Spinal cord (tissue), 10 donors: ENCODE measurements around the gene SUSD1. TPM values are rescaled to one million over a fixed set of nuclear protein-coding genes. Genes with fewer than 3 reads are reported as not detected.

Experiments
- DNase-seq, 6 donors: peaks; one replicate each; pipeline versions ENCODE4 v3.0.0 to v3.0.0-alpha.2; 2013 to 2015; ENCODE audit warnings: low spot score in 6 of 6, low read depth in 4 of 6
- H3K27ac ChIP-seq: one replicate; pipeline ENCODE4 v1.5.1; 2013; ENCODE audit warnings: low read depth, low read length, control low read depth
- H3K27me3 ChIP-seq: one replicate; pipeline ENCODE4 v1.6.1; 2013; ENCODE audit warnings: low read length; ENCODE audit not compliant: control insufficient read depth, insufficient read depth
- H3K36me3 ChIP-seq: one replicate; pipeline ENCODE4 v1.6.1; 2013; ENCODE audit warnings: low read length; ENCODE audit not compliant: control insufficient read depth, insufficient read depth
- H3K4me1 ChIP-seq: one replicate; pipeline ENCODE4 v1.6.1; 2013; ENCODE audit warnings: low read length; ENCODE audit not compliant: control insufficient read depth, insufficient read depth
- H3K4me3 ChIP-seq: one replicate; pipeline ENCODE4 v1.5.1; 2013; ENCODE audit warnings: low read depth, low read length, control low read depth
- H3K9me3 ChIP-seq: one replicate; pipeline ENCODE4 v1.6.1; 2013; ENCODE audit warnings: low read length; ENCODE audit not compliant: control insufficient read depth, insufficient read depth
- WGBS: methylation state at CpG from one replicate; pipeline ENCODE4 v1.1.5; 2013; ENCODE audit warnings: missing lambda C conversion rate; ENCODE audit not compliant: insufficient coverage; 5-methylcytosine and 5-hydroxymethylcytosine counted together
- polyA plus RNA-seq, 2 donors: library from polyadenylated mRNA; unstranded; fragments of 120-200 nt; gene quantifications; one replicate each; pipeline ENCODE4 v1.2.1, GENCODE V29; 2013; ENCODE audit not compliant: insufficient read length in 2 of 2
- total RNA-seq, 2 donors: library from RNA; depleted of rRNA in 1 of 2; stranded (reverse); fragments of 120-200 nt in 1 of 2; fragments of >200 nt in 1 of 2; gene quantifications; one replicate each; pipeline versions ENCODE4 v1.2.3 to v1.2.4, GENCODE V29; 2013 to 2014
- donor health status: healthy.

The SUSD1 gene
- total and polyA plus RNA-seq, 4 donors, result 12.9 to 39.0 (median 15.3) TPM

- H3K27ac ChIP-seq, result no peak overlapping the region
- H3K27me3 ChIP-seq, result no peaks in the 10 kb centered on the region
- DNase-seq, result no peak
- H3K9me3 ChIP-seq, result peaks cover 3% of the 10 kb centered on the region
- H3K4me3 ChIP-seq, result no peak overlapping the region
- H3K36me3 ChIP-seq, result no peaks in the 10 kb centered on the region
- WGBS, result 81% methylated on average over 3 of the region's 5 CpGs
- H3K4me1 ChIP-seq, result peaks cover 6% of the 10 kb centered on the region
Observed at GRCh38 chr9:112051812-112052211, 123.3 kb downstream of the SUSD1 start.

DNA sequence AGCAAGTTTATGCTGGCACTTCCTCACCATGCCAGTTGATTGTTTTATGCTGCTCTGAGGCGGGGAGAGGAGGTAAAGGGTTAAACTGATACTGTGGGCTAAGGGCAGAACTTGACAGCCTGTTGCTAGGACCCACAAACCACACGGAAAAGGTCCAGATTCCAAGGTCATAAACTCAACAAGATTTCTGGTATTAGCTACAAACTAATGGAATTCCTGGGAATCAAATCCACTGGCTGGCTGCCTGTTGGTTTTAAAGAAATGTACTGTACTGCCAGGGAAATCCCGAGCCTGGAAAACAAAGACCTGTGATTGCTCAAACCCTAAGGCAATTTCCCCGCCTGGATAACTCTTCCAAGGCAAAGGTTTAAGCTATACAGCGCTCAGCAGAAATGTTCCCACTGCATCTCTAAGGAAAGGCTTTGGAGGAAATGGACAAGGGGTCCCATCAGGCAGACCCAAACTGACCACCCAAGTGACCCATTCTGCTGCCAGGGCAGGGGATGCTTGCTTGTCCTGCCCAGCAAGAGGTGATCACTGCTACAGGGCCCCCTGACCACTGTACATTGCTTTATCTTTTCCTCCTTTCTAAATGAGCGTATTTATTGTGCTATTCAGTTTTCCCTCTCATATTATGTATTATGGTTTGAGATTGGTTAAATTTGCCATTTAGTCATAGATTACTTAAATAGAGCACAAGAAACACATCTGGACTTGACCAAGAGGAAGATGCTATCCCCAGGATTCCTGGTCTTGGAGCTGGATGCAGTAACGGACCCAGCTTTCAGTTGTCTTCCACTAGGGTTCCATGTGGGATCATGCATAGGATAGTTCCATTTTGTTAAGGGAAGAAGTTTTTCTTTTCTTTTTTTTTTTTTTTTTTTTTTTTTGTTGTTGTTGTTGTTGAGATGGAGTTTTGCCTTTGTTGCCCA lies 124.3 kb downstream of the SUSD1 start:
- H3K27me3 ChIP-seq, result no peaks in the 10 kb centered on the region
- H3K4me3 ChIP-seq, result no peak overlapping the region
- 48% methylated on average over 5 of the region's 7 CpGs for WGBS
- H3K36me3 ChIP-seq, result no peaks in the 10 kb centered on the region
- H3K4me1 ChIP-seq, result peaks cover 6% of the 10 kb centered on the region
- peaks cover 3% of the 10 kb centered on the region for H3K9me3 ChIP-seq
- H3K27ac ChIP-seq, result no peak overlapping the region
- peak in 2 of 6 donors; percentile 14 to 77 for DNase-seq

DNA sequence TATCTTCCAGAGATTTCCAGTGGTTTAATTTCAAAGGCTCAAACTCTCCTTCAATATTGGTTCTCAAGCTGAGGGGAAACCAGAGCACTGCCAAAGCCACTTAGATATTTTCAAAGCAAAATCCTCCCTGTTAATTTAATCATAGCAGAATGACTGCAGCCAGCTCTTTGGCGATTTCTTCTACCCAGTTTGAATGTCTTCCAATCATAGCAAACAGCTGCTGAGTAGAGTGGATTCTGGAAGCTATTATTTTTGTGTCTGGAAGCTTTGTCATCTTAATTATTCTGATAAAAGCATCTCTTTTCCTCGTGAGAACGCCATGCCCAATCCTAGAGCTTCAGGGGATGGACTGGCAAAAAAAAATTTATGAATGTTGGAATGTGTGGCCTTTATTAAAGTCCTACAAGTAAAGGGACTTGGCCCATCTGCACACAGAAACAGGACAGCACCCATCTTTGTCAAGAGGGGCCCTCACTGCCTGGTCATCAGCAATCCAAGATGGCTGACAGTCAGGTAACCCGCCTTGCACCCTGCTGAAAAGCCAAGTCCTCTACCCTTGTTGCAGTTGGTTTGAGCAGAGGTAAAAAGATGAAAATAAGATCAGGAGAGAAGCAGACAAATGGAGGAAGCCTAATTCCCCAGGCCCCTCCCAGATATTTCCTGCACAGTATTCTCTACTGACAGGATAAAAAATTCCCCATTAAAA lies 125.1 kb downstream of the SUSD1 start:
- peaks cover 6% of the 10 kb centered on the region for H3K4me1 ChIP-seq
- H3K27ac ChIP-seq, result no peak overlapping the region
- no peaks in the 10 kb centered on the region for H3K27me3 ChIP-seq
- peak in 1 of 6 donors; percentile 21 for DNase-seq
- peaks cover 3% of the 10 kb centered on the region for H3K9me3 ChIP-seq
- no peaks in the 10 kb centered on the region for H3K36me3 ChIP-seq
- no peak overlapping the region for H3K4me3 ChIP-seq
- 90% methylated on average over 2 of the region's 4 CpGs for WGBS

DNA sequence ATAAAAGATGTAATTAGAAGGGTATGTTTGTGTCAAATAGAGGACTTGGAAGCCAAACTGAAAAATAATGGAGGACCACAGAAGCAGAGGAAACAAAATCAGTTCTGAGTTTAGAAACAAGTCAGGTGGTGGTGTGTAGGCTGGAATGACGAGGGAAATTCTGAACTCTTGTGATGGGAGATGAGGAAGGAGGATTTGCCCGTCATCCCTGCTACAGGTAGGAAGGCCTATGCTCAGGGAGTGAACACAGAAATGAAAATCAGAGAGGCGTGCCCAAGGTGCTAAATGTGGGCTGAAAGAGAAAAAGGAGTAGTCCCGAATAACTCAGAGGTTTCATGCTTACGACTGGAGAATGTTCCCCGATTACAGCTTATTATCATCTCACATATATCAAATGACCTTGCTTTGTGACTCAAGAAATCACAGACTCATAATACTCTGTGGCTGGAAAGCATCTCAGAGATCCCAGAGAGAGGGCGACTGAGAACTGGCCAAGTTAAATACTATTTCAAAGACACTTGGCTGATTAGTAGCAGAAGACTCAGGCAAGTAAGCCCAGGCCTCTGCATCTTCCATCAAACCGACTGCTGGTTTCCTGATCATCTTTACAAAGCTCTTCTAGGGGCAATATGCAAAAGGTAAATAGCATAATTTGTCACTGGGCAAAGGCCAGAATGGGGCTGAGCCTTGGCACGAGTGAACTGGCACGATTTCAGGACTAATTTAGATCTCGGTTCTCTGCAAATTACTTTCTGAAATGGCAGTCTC lies 126.0 kb downstream of the SUSD1 start:
- Histone ChIP-seq H3K9me3 (peaks cover 3% of the 10 kb centered on the region), H3K36me3 (no peaks in the 10 kb centered on the region), H3K4me1 (peaks cover 6% of the 10 kb centered on the region), H3K27ac (no peak overlapping the region), H3K27me3 (no peaks in the 10 kb centered on the region), H3K4me3 (no peak overlapping the region)
- WGBS, result 79% methylated on average over 7 of the region's 11 CpGs
- DNase-seq, result no peak

GRCh38 chr9:112047538-112048066 lies 127.5 kb downstream of the SUSD1 start:
- no peak for DNase-seq
- Histone ChIP-seq H3K4me3 (no peak overlapping the region), H3K27me3 (no peaks in the 10 kb centered on the region), H3K36me3 (no peaks in the 10 kb centered on the region), H3K9me3 (peaks cover 2% of the 10 kb centered on the region), H3K4me1 (peaks cover 6% of the 10 kb centered on the region), H3K27ac (no peak overlapping the region)

- no peak for DNase-seq
- Histone ChIP-seq H3K27ac (no peak overlapping the region), H3K4me1 (peaks cover 6% of the 10 kb centered on the region), H3K27me3 (no peaks in the 10 kb centered on the region), H3K9me3 (peaks cover 2% of the 10 kb centered on the region), H3K4me3 (no peak overlapping the region), H3K36me3 (peaks cover 4% of the 10 kb centered on the region)
Observed at GRCh38 chr9:112046181-112046580, 128.9 kb downstream of the SUSD1 start.

DNA sequence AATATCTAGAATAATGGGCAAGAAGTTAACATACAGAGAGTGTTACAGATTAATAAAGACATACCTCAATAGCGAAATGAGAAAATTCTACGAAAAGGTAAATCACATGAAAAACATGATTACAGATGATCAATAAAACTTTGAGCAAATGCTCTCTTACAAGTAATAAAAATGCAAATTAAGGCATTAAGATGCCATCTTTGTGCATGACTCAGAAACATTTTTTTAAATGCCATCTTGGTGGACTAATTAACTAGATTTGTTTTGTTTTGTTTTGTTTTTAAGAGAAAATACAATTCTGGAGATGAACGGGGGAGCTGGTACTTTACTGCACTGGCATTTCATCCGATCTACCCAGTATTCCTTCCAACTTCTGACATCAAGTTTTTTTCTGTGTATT lies 130.2 kb downstream of the SUSD1 start:
- Histone ChIP-seq H3K4me1 (no peaks in the 10 kb centered on the region), H3K27ac (no peak overlapping the region), H3K9me3 (peaks cover 2% of the 10 kb centered on the region), H3K27me3 (no peaks in the 10 kb centered on the region), H3K4me3 (no peak overlapping the region), H3K36me3 (peaks cover 9% of the 10 kb centered on the region)
- WGBS, result no CpG with 5 or more reads among the region's 4 CpGs
- peak in 1 of 6 donors; percentile 57 for DNase-seq

GRCh38 chr9:112044186-112044585 lies 130.9 kb downstream of the SUSD1 start:
- DNase-seq, result no peak
- no peak overlapping the region for H3K4me3 ChIP-seq
- H3K9me3 ChIP-seq, result peaks cover 2% of the 10 kb centered on the region
- H3K27me3 ChIP-seq, result no peaks in the 10 kb centered on the region
- H3K27ac ChIP-seq, result no peak overlapping the region
- peaks cover 13% of the 10 kb centered on the region for H3K36me3 ChIP-seq
- H3K4me1 ChIP-seq, result no peaks in the 10 kb centered on the region

GRCh38 chr9:112043423-112043822 lies 131.7 kb downstream of the SUSD1 start:
- no CpG with 5 or more reads among the region's 1 CpG for WGBS
- Histone ChIP-seq H3K36me3 (peaks cover 14% of the 10 kb centered on the region), H3K4me3 (no peak overlapping the region), H3K4me1 (no peaks in the 10 kb centered on the region), H3K27me3 (no peaks in the 10 kb centered on the region), H3K9me3 (peaks cover 2% of the 10 kb centered on the region), H3K27ac (no peak overlapping the region)
- DNase-seq, result peak in 1 of 6 donors; percentile 42
